Breast epithelium (tissue), 3 donors: ENCODE results near the gene ARFGAP1.

Experiments used
- CTCF ChIP-seq, 3 donors: fragments of 450-650 bp; IDR thresholded peaks; one replicate each; pipeline ENCODE4 v1.5.1; 2016 to 2017; ENCODE audit warnings: antibody characterized with exemption in 3 of 3, mild to moderate bottlenecking in 3 of 3, moderate library complexity in 3 of 3
- POLR2A ChIP-seq: fragments of 450-650 bp; IDR thresholded peaks from one replicate; pipeline ENCODE4 v1.6.1; 2016; ENCODE audit warnings: antibody characterized with exemption, mild to moderate bottlenecking, moderate library complexity

GRCh38 chr20:63295846-63296245 is 23.2 kb downstream of the ARFGAP1 start:
- TF ChIP-seq CTCF (IDR thresholded peaks at IDR 0.05) (no peak), POLR2A (no peak)
